IPS-18a (cell line): Measurements from ENCODE around the gene CIZ1.
A peak's percentile ranks its signal among the peaks of the same experiment; 100 is the strongest.

Source experiments
- H3K27ac ChIP-seq: one replicate; pipeline ENCODE4 v1.5.1; 2013; ENCODE audit warnings: low read length
- H3K27me3 ChIP-seq: one replicate; pipeline ENCODE4 v1.6.1; 2013; ENCODE audit warnings: mild to moderate bottlenecking, low read length; ENCODE audit not compliant: control insufficient read depth, insufficient read depth
- H3K36me3 ChIP-seq: one replicate; pipeline ENCODE4 v1.6.1; 2013; ENCODE audit warnings: low read depth, low read length; ENCODE audit not compliant: control insufficient read depth
- H3K4me1 ChIP-seq: one replicate; pipeline ENCODE4 v1.6.1; 2013; ENCODE audit warnings: low read depth, low read length; ENCODE audit not compliant: control insufficient read depth
- H3K4me3 ChIP-seq: one replicate; pipeline ENCODE4 v1.5.1; 2013; ENCODE audit warnings: low read length
- H3K9ac ChIP-seq: one replicate; pipeline ENCODE4 v1.6.1; 2013; ENCODE audit warnings: mild to moderate bottlenecking, low read length, moderate library complexity
- H3K9me3 ChIP-seq: one replicate; pipeline ENCODE4 v1.6.1; 2013; ENCODE audit warnings: low read depth, low read length; ENCODE audit not compliant: control insufficient read depth

CIZ1 gene

DNA sequence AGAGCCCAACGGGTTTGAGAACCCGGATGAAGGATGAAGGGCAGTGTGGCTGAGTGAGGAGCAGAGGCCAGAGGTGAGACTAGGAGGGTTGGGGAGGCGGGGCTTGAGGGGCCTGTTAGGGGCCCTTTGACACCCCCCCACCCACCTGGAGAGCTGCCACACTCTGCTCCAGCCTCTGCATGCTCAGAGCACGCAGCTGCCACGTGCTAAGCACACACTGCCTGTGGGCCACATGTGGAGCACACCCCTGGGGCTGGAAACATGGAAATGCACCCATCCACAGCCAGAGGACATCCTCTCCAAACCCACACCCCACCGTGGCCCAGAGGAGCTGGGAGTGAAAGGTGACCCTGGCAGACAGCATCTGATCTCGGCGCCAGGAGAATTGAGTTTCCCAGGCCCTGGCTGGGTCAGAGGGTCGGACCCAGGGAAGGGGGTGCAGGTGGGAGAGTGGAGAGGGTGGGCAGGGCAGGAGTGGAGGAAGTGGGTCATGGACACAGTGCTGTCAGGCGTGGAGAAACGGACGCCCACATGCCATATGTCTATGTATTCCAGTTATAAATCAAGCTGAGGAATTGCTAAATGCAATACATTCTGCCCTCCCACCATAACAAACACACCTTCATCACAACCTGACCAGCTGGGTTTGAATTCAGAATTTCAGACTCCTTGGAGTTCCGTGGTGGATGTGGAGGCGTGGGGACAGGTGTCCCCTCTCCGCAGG is 17.7 kb upstream of the CIZ1 start:
- no peaks in the 10 kb centered on the region for H3K36me3 ChIP-seq
- no peak overlapping the region for H3K27ac ChIP-seq
- H3K27me3 ChIP-seq = no peaks in the 10 kb centered on the region
- peaks cover 9% of the 10 kb centered on the region for H3K4me1 ChIP-seq
- no peaks in the 10 kb centered on the region for H3K9me3 ChIP-seq
- no peak overlapping the region for H3K4me3 ChIP-seq
- no peak overlapping the region for H3K9ac ChIP-seq

DNA sequence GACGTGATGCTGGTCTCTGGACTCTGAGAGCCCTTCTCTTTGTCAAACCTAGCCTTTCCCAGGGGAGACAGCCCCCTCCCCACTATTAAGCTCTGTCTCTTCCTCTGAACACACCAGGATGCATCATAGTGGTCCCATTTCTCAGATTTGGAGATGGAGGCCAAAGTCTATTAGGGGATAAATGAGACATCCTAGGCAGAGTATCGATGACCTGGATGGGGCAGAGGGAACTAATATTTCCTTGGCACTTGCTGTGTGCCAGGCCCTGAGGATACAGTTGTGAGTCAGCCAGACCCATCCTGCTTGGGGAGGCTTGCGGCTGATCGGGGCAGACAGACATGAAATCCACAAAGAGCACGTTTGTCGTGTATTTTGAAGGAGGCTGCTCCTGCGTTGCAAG is 17.0 kb upstream of the CIZ1 start:
- H3K27ac ChIP-seq = no peak overlapping the region
- no peak overlapping the region for H3K9ac ChIP-seq

DNA sequence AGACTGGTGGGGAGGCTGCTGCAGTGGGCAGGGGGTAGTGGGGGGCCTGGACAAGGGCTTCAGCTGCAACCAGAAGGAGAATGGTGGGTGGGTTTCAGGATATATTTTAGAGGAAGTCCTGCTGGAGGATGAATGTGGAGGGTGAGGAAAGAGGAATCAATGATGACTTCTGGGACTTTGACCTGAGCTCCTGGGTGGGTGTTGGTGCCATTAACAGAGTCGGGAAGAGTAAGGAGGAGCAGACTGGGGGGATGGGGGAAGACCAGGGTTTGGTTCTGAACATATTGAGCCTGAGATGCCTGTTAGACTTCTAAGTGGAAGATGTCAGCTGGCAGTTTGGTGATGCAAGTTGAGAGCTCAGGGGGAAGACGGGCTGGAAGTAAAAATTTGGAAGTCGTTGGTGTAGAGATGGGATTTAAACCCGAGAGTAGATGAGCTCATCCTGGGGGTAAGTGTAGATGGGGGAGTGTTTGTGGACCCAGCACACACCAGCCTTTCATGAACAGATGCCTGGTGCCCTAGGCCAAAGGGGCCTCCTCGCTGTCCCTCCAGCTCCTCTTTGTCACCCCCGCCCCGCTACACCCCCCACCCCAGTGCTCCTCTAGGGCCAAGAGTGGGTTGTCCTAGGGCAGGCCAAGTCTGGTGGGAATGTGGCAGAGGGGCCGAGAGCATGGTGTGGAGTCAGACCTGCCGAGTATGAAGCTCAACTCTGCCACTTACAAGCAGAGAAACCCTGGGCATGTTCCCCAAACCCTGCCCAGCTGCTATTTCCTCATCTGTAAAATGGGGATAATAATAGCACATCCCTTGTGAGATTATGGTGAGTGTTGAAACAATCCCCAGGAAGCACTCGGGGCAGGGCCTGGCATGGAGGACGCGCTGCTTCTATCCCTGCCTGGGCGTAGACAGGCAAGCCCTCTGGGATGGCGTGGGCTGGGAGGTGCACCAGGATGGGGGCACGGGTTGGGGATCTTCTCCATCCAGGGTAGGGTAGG is 15.8 kb upstream of the CIZ1 start:
- Histone ChIP-seq H3K27me3 (no peaks in the 10 kb centered on the region), H3K27ac (no peak overlapping the region), H3K9me3 (no peaks in the 10 kb centered on the region), H3K9ac (no peak overlapping the region), H3K4me3 (no peak overlapping the region), H3K36me3 (no peaks in the 10 kb centered on the region), H3K4me1 (peaks cover 14% of the 10 kb centered on the region)

More for the DNA sequence above, 17.0 kb upstream of the CIZ1 start:
- Histone ChIP-seq H3K4me1 (peaks cover 9% of the 10 kb centered on the region), H3K27me3 (no peaks in the 10 kb centered on the region), H3K4me3 (no peak overlapping the region), H3K9me3 (no peaks in the 10 kb centered on the region), H3K36me3 (no peaks in the 10 kb centered on the region)

DNA sequence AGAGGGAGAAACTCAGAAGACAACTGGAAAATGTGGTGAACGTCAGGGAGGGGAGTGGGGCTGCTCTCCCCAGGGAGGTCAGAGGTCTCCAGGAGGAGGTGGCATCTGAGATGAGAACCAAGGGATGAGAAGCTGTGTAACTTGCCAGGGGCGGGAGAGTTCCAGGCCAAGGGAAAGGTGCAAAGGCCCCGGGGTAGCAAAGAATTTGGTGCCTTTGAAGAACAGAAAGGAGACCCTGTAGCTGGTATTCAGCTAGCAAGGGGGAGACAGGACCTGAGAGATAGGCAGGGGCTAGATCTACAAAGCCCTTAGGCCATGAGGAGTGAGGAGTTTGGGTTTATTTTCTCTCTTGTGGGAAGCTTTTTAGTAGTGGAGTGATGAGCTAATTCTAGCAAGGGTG is 15.1 kb upstream of the CIZ1 start:
- Histone ChIP-seq H3K4me1 (peaks cover 14% of the 10 kb centered on the region), H3K27ac (no peak overlapping the region), H3K36me3 (no peaks in the 10 kb centered on the region), H3K27me3 (no peaks in the 10 kb centered on the region), H3K4me3 (no peak overlapping the region), H3K9me3 (no peaks in the 10 kb centered on the region), H3K9ac (no peak overlapping the region)

DNA sequence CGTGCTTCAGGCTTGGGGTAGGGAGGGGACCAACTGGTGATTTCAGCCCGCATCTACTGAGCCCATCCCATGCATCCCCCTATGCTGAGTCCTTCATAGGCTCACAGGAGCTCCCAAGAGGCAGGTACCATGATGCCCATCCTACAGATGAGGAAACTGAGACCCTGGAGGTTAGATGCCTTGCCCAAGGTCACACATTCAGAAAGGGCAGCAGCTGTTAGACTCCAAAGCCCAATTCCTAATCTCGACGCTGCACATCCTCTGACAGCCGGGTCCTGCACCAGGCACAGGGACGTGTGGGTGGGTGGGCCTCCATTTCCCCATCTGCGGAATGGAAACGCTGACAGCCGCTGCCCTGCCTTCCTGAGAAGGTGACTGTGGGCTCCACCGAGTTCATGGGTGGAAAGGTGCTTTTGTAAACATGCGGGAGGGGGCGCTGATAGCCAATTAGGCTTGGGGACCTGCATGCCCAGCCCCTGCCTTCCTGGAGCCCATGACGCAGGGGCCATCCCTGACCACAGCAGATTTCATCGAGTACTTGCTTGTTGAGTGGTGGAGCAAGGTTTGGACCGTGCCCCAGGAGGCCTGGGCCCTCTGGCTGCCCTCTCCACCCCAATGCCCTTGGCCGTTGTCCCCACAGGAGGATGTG is 14.0 kb upstream of the CIZ1 start:
- Histone ChIP-seq H3K36me3 (no peaks in the 10 kb centered on the region), H3K27me3 (no peaks in the 10 kb centered on the region), H3K4me3 (no peak overlapping the region), H3K4me1 (peaks cover 14% of the 10 kb centered on the region), H3K9me3 (no peaks in the 10 kb centered on the region), H3K9ac (peak overlapping the region; percentile 72), H3K27ac (no peak overlapping the region)

DNA sequence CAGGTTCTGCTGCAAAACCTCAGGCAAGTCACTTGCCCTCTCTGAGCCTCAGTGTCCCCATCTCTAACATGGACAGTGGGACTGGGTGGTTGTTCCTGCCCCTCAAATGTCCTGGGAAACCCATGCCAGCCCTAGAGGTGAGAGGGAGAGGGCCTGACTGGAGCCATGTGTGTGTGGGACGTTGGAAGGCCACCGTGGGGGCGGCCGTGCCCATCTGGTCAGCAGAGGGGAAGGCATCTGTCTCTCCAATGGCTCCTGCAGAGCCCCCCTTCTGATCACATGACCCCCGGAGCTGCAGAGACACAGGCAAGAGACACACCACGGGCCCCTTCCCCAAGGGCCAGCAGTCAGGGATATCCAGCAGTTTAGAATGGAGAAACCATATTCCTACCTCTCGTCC is 13.5 kb upstream of the CIZ1 start:
- peaks cover 14% of the 10 kb centered on the region for H3K4me1 ChIP-seq
- peak overlapping the region; percentile 85 for H3K4me3 ChIP-seq
- H3K36me3 ChIP-seq = no peaks in the 10 kb centered on the region
- no peak overlapping the region for H3K27ac ChIP-seq
- H3K9ac ChIP-seq = peak overlapping the region; percentile 72
- H3K9me3 ChIP-seq = no peaks in the 10 kb centered on the region
- no peaks in the 10 kb centered on the region for H3K27me3 ChIP-seq

DNA sequence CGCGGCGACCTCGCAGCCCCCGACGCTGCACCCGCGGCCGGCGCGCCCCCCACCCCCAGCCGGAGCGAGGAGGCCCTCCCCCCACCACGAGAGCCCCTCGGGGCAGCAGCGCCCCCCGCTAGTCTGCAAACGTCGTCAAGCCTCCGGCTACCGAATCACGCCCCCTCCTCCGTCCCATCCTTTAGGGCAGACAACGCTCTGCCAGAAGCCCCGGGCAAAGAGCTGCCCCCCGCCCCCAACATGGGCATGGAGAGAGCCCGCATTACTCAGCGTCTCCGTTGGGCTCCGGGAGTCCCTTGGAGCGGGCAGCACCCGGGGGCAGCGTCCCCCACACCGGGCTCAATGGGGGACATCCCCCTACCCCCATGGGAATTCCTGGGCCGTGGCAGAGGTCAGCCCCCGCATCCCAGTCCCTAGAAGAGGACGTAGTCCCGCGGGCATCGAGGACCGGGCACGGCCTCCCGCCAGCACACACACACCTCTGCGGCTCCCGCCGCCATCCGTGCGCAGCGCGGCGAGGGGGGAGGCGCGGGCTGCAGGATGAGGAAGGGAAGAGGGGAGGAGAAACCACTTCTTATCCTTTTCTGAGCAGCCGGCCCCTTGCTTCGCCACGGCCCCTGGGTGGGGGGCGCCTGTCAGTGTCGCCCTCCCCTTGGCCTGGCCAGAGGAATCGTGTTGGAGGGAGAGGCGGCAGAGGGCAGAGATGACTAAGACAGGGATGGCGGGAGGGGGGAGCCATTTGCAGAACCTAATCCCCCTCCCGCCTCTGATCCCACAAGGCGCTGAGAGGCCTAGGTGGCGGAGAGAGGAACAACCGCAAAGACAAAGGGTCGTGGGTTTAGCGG is 12.6 kb upstream of the CIZ1 start:
- H3K4me1 ChIP-seq = peaks cover 14% of the 10 kb centered on the region
- peak overlapping the region; percentile 85 for H3K4me3 ChIP-seq
- no peaks in the 10 kb centered on the region for H3K9me3 ChIP-seq
- peak overlapping the region; percentile 72 for H3K9ac ChIP-seq
- no peaks in the 10 kb centered on the region for H3K27me3 ChIP-seq
- H3K36me3 ChIP-seq = no peaks in the 10 kb centered on the region
- no peak overlapping the region for H3K27ac ChIP-seq

DNA sequence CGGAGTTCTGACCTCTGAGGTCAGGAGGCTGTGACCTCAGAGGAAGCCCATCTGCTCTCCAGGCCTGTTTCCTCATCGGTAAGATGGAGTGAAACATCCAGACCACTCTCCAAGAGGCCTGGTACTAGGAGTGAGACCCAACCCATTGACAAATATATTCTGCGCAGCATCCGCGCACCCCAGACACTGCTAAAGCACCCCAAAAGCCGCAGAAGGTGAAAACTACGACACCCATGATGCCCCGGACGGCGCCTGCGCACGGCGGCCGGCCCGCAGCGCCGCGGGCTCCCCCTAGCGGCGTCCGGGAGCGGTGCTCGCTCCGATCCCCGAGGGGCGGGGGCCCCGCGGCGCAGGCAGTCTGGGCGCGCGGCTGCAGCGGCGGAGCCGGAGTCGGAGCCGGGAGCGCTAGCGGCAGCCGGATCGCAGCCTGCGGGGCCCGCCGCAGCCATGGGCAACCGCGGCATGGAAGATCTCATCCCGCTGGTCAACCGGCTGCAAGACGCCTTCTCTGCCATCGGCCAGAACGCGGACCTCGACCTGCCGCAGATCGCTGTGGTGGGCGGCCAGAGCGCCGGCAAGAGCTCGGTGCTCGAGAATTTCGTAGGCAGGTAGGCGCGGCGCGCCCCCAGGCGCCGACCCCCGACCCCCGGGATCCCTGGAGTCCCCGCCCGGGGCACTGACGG is 11.8 kb upstream of the CIZ1 start, which contains the start of gene DNM1:
TSS of gene DNM1 (plus strand) at position 356 of the 683 bp plus-strand sequence. CDS start at position 448, 92 bp downstream.
- Histone ChIP-seq H3K4me1 (peaks cover 14% of the 10 kb centered on the region), H3K36me3 (no peaks in the 10 kb centered on the region), H3K4me3 (peak within 1 kb of the TSS; percentile 85), H3K9ac (peak within 1 kb of the TSS; percentile 72), H3K27ac (no peak within 1 kb of the TSS), H3K9me3 (no peaks in the 10 kb centered on the region), H3K27me3 (no peaks in the 10 kb centered on the region)

DNA sequence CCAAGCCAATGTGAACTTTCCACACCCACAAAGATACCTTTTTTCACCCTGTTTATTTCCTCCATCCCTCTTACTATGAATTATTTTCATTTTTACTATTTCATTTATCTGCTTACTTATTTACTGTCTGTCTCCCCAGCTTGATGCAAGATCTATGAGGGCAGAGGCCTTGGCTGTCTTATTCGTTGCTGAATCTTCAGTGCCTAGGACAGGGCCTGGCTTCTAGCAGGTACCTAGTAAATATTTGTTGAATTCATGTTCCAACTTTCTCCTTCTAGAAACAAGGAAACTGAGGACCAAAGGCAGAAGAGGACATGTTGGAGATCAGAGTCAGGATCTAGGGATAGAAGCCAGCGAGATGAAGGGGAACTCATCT is 11.3 kb upstream of the CIZ1 start:
- H3K4me3 ChIP-seq = peak overlapping the region; percentile 85
- H3K4me1 ChIP-seq = peaks cover 14% of the 10 kb centered on the region

DNA sequence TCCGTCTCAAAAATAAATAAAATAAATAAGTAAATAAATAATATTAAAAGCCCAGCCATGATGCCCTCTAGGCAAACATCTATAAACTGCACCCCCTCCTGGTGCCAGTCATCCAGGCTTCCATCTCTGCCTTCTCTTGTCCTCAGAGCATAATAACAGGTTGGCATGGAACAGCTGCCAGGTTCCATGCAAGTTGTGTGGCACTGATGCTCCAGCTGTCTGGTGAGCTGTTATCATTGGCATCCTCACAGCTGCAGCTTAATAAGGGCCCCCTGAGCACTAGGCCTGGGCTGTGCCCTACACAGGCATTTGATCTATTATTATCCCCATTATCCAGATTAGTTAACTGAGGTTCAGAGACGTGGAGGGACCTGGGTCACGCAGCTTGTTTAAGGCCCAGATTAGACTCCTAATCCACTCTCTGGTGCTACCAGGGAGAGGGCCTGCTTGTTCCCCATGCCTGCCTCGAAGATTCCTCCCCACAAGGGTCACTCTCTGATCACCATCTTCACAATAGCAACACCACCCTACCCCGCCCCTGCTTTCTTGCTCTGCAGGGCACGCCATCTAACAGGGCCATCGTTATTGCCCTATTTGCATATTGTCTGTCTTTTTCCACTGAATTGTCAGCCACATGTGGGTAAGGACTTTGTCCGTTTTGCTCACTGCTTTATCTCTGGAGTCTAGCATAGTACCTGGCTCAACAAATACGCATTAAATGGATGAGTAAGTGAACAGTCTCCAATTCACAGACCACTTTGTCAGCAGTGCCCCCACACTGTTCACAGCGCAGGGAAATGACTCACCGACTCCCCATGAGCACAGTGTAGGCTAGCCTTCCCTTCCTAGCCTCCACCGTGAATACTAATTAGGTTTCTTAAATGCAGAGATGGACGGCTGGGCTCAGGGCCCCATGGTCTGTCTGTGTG is 10.3 kb upstream of the CIZ1 start:
- no peaks in the 10 kb centered on the region for H3K9me3 ChIP-seq
- peaks cover 14% of the 10 kb centered on the region for H3K4me1 ChIP-seq
- H3K36me3 ChIP-seq = no peaks in the 10 kb centered on the region
- H3K9ac ChIP-seq = no peak overlapping the region
- no peak overlapping the region for H3K27ac ChIP-seq
- H3K4me3 ChIP-seq = no peak overlapping the region
- H3K27me3 ChIP-seq = no peaks in the 10 kb centered on the region

More for the DNA sequence above, 11.3 kb upstream of the CIZ1 start:
- Histone ChIP-seq H3K27me3 (no peaks in the 10 kb centered on the region), H3K9me3 (no peaks in the 10 kb centered on the region), H3K27ac (no peak overlapping the region), H3K36me3 (no peaks in the 10 kb centered on the region), H3K9ac (no peak overlapping the region)
